Stimulated activated CD8-positive, alpha-beta memory T cell treated with anti-CD3 and anti-CD28 coated beads, Interleukin-12 subunit alpha, Interleukin-12 subunit beta, amount 100 ng/mL, for 4 hours (primary cell): ENCODE data around the gene ANKUB1.

ENCODE experiments used
- DNase-seq: peaks from one replicate; pipeline ENCODE4 v3.0.0-alpha.2; 2020; ENCODE audit warnings: low read depth

ANKUB1 gene

DNA sequence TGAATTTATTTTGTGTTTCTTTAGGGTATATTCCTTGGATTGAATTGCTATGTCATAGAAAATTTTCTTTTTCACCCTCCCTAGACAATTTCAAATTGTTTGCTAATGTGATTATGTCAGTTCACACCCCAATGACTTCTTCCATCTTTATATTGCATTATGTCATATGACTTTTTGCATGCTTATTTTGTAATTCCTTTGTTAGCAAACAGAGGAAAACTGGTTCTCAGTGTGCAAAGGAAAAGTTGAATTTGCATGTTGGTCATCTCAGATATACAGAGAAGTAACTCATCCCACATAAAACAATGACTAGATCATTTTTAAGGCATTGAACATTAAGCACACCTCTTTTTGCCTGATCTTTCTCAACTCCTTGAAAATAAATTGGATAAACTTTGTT, 17.3 kb upstream of the ANKUB1 start:
- no peak for DNase-seq

DNA sequence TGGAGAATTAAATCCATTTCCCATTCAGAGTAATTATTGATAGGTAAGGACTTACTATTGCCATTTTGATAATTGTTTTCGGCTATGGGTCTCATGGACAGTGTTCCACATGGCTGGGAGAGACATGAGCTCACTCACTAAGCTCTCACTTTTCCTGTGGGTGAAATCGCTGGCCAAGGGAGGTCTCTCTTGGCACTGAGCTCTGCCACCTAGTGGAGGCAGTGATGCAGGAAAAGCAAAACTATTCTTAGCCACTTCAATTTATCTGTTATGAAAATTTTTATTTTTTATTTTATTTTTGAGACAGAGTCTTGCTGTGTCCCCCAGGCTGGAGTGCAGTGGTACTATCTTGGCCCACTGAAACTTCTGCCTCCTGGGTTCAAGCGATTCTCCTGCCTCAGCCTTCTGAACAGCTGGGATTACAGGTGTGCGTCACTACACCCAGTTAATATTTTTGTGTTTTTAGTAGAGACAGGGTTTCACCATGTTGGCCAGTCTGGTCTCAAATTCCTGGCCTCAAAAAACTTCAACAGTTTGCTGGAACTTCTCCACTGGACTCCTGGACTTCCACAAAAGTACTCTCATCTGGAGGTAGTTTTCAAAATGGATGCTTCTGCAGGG, 16.0 kb upstream of the ANKUB1 start:
- peak; percentile 13 for DNase-seq

DNA sequence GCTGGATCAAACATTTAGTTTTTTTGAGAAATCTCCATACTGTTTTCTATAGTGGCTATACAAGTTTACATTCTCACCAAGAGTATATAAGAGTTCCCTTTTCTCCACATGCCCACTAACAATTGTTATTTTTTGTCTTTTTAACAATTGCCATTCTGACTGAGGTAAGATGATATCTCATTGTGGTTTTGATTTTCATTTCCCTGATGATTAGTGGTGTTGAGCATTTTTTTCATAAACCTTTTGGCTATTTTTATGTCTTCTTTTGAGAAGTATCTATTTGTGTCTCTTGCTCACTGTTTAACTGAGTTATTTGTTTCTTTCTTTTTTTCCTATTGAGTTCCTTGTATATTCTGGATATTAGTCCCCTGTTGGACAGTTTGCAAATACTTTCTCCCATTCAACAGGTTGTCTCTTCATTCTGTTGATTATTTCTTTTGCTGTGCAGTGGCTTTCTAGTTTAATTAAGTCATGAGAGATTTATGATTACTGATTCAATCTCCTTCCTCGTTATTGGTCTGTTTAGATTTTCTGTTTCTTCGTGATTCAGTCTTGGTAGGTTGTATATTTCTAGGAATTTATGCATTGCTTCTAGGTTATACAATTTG, 13.9 kb upstream of the ANKUB1 start:
- no peak for DNase-seq

DNA sequence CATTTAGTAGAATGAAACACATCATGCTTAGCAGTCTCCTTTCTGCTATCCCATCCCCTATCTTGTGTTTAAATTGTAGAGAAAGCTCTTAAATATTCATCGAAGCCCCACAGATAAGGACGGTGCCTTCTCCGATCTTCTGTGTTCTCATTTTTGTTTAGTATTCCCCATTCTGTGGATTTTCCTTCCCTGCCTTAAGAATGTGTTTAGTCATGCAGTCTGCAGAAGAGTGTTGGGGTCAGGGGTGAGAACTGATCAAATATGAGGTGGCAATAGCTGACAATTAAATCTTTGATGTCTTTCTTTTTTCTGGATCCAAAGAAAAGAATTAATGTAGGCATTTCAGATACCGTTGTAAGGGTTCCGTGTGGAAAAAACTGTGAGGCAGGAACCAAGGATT, 9.3 kb upstream of the ANKUB1 start:
- no peak for DNase-seq

DNA sequence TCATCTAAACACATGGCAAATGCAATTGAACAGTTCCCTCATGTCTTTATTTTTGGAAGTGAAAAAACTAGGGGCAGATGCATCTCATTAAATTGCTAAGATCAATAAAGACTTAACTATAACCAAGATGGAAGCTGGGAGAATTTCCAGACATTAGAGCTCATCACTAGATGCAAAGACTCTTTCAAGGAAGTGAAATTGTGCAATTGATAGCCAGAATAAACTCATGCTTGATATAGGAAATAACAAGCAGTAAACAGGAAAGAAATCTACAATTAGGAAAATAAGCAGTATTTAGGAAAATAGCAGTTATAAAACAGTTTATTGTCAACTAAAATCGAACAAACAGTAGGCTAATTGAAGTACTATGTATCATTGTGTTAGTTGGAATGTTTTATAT, 8.8 kb upstream of the ANKUB1 start:
- no peak for DNase-seq

DNA sequence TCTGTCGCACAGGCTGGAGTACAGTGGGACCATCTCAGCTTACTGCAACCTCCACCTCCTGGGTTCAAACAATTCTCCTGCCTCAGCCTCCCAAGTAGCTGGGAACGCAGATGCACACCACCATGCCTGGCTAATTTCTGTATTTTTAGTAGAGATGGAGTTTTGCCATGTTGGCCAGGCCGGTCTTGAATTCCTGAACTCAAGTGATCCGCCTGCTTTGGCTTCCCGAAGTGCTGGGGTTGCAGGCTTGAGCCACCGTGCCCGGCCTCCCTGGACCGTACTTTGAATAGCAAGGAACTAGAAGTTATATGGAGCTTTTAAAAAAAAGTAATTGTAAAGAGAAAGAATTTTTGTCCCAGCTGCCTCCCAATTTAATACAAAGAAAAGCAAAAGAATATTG, 8.3 kb upstream of the ANKUB1 start:
- no peak for DNase-seq

DNA sequence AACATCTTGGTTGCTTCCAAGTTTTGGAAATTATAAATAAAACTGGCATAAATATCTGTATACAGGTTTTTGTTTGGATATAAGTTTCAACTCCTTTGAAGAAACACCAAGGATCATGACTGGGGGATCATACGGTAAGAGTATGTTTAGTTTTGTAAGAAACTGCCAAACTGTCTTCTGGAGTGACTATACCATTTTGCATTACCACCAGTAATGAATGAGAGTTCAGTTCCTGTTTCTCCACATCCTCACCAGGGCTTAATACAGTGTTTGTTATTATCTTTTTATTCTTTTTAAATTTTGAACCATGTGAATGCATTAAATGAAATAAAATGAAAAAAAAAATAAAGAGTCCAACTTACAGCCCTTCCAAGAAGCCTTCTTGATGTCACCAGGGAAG, 3.7 kb upstream of the ANKUB1 start:
- DNase-seq = no peak

DNA sequence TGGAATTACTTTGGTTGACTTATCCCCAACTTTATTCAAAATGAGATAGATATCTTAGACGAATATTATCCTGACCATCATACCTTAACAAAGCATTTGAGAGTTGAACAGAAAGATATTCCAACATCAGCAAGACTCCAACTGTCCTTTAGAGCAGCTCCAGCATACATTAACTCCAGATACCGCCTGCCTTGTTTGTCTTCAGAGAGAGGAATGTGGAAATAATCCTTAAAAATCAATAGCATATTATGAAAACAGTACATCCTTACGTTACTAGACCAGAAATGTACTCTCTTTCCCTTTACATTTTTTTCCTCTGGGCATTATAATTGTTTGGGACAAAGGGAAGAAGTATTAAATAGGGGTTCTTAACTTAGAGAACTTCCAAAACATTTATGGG, 1.7 kb downstream of the ANKUB1 start:
- DNase-seq = no peak

DNA sequence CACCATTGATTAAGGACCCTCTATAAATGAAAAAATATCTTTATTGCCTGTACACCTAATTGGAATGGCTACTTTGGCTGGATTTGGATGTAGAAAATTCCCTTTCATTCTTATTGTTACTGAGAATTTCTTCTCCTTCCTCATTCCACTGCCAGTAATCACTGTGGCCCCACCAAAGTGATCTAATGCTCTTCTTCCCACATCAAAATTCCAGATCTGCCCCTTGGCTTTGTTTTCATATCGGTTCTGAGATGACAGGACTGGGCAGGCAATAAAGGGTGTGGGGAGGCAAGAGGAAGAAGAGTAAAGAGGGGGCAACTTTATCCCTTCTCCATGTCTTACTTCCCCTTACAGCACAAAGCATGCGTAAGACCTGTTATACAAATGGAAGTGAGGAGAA, 2.1 kb downstream of the ANKUB1 start:
- DNase-seq = no peak

DNA sequence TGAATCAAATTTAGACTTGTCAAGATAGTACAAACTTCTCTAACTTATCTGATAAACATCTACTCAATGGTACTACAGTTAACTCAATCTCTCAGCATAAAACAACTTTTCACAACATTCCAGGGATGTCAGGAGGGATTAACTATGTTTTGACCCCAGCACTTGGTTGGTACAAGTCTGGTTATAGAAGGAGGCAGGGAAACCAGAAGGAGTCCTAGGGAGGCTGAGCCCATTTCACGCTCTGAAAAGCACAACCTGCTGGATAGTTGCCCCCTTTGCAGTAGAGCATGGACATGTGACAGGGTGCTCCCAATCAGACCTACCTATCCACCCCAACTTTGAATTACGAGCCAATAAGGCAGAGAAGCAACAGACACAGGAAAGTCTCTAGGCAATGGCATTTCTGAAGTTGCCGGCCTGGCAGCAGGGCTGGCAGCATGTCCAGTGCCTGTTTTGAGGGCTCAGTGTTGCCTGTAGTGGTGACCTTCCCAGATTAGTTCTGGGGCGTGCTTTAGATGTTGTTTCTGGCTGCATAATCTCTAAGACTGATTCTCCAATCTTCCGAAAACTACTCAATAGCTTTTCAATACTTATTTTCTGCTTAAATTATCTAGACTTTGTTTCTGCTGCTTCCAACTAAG, 8.2 kb downstream of the ANKUB1 start:
- DNase-seq = no peak

DNA sequence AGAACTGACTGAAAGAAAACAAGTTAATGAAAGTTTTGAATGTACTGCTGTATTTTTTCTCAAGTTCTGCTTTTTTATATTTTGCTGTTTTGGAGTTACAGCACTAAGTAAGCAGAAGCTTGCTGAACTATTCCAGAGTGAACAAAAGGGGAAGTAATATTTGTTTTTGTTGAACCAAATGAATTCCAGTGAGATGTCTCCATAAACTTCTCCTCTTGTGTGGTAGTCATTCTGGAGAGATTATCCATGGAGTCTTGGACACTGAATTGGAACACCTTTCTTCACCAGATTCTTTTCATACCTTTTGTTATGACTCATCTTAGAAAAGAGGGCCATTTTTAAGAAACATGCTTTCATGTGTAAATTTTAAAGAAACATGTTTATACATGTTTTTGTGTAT, 8.8 kb downstream of the ANKUB1 start:
- DNase-seq = no peak

DNA sequence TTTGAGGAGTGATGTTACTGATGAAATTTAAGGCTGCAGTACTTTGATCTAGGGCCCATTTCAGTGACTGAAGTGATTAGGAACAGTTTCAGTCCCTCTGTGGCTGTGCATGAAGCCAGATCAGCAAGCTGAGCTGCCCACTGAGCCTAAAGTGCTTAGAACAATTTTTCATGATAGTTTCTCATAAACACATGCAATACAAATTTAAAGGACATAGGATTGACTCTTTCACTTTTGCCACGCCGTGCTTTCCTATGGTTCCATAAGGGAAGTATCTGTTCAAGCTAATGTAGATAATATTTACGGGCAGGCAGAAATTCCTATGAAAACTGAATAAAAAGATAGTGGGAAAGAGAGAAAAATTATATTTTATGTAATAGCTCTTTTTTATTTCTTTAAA, 10.6 kb downstream of the ANKUB1 start:
- no peak for DNase-seq

DNA sequence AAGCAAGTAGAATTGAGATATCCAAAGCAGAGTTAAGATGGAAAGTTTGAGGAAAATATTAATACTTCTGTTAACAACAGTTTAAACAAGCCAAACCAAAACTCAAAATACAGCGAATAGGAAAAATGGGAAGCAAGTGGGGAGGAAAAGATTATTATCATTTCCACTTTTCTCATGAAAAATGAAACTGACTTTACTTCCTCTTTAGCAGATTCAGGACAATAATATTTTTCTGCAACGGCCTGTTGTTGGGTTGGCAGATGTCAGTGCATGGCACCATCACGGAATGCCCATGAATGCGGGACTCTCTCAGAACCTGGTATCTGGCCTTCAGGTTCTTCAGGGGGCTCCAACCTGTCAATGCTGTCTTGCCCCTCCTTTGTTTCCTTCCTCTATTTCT, 11.1 kb downstream of the ANKUB1 start:
- DNase-seq = no peak

DNA sequence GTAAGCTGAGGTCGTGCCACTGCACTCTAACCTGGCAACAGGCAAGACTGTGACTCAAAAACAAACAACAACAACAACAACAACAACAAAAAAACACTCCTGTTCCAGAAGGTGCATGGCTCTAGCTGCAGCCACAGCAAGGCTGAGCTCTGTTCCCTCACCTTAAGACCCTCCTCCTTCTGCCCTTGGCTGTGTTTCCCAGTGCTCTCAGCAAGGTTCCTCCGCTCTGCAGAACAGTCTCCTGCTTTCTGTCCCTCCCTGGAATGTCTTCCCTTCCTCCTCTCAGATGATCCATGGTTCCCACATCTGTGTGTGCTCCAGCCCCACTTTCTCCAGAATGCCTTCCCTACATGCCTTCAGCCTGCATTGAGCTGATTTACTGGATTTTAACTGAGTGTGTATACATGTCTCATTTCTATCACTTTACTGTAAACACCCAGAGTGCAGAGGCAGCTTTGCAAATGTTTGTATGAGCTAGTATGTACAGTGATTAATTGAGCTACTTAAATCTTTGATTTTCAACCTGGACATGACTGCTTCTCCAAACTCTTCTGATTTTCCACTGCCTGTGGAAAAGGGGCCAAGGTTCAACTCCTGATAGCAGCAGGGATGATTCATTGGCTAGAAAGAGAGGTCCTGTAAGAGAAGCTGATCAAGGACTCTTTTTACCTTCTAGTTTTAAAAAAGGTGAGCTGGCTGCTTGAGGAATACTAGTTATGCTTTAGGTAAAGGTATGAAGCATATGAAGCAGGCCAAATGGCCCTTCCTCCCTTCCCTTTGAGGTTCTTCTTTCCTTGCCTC, 14.7 kb downstream of the ANKUB1 start:
- no peak for DNase-seq

DNA sequence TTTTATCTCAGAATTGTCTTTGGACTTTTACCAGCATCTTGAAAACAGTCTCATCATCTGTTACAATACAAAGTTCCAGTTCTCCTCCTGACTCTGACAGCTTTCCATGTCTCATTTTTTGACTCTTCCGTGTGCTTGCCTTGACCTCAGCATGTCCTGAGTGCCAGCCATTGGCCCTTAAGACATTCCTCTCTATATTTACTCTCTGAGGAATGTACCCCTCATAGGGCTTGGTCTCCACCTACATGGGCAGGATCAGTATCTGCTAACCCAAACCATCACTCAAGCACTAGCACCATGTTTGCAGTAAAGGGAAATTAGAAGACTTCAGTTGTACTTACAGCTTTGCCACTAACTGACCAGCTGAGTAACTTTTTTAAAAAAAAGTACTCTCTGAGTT, 16.2 kb downstream of the ANKUB1 start:
- no peak for DNase-seq

DNA sequence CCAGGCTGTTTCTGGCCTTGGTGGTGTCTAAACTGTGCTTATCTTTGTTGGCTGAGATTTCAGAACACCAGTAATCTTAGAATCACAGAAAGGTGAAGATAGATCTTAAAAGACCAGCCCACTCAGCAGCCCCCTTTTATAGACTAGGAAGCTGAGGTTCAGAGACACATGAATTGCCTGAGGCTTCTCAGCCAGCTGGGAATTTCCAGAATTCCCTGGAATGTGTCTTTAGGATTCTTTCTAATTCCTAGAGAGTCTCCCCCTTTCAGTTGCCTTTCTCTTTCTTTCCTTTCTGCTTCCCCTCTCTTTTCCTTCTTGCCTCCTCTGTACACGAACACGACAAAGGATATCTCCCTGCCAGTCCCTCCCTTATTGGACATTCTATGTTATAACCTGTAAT, 19.5 kb downstream of the ANKUB1 start:
- DNase-seq = no peak

DNA sequence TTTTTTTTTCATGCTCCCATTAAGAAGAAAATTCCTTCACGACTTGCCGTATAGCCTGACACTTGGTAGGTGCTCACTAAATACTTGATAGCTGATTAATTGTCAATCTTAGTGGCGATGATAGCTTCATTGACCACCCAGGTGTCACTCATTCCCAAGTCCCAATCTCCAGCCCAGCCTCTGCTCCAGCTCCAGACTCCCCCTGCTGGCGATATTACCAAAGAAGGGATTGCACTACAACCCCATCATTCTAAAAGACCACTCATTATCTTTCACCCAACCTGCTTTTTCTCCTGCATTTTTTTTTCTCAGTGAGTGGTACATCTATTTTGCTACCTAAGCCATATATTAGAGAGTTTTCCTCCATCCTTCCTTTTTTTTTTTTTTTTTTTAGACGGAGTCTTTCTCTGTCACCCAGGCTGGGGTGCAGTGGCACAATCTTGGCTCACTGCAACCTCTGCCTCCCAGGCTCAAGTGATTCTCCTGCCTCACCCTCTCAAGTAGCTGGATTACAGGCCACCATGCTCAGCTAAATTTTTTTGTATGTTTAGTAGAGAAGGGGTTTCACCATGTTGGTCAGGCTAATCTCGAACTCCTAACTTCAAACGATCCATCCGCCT, 20.6 kb downstream of the ANKUB1 start:
- DNase-seq = no peak

DNA sequence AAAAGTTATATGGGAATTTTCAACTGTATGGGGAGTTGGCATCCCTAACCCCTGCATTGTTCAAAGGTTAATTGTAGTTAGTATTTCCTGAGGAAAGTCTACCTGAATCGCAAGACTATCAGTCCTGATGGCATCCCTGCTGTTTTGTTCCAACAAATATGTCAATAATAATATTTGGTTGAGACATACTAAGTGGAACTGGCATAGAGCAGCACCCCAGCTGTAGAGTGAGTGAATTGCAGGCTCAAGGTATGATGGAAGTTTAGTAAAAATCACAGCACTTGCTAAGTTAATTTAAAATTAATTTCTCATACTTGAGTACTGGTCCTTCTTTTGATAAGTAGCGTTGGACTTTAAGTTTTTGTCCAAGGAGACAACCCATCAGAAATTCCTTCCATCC, 22.1 kb downstream of the ANKUB1 start:
- no peak for DNase-seq

DNA sequence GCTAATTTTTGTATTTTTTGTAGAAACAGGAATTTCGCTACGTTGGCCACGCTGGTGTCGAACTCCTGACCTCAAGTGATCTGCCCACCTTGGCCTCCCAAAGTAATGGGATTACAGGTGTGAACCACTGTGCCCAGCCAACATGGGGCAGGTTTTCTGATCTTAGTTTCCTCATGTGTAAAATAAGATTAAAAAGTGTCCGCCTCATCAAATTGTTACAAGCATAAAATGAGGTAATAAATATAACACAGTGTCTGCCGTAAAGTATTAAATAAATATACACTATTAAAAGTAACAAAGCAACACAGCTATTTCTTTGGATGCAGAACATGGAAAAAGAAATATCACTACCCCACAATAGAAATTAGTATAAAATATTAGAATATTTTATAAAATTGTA, 23.6 kb downstream of the ANKUB1 start:
- no peak for DNase-seq

DNA sequence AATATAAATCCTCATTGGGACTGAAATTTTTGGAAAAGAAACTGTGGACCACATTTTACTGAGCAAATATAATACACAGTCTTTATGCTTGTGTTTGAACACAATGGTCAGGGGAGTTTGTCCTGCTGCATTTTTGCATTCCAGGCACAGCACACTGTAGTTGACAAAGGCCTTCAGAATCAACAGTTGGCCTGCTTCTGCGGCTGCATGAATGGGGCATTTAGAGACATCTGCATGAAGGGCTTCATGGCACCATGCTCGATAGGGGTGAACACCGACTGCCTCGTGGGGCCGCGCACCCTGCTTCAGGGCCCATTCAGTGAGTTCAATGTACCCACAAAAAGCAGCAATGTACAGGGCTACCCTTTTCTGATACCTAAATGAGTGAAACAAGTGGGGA, 24.6 kb downstream of the ANKUB1 start:
- DNase-seq = no peak

DNA sequence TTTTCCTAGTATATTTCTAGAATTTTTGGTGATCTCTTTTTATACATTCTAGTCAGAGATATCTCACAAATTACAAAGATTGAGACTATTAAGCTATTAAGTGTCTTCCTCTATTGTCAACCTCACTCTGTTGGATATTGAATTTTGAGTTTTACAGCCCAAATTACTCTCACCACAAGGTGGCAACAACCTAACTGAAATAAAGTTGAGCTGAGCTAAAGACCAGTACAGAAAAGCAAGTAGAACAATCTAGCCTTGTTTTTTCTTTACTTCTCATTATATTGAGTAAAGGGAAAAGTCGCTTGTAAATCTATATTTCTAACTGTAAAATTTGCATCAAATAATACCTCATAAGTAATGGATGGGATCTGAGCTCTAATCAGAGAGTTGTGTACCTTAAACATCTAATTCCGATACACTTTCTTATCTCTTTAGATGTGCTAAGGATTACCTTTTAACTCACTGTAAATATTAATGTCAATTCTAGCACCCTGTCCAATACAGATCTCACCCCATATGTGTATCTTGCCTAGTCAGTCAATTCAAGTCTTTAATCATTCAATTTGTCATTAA, 26.5 kb downstream of the ANKUB1 start:
- no peak for DNase-seq

DNA sequence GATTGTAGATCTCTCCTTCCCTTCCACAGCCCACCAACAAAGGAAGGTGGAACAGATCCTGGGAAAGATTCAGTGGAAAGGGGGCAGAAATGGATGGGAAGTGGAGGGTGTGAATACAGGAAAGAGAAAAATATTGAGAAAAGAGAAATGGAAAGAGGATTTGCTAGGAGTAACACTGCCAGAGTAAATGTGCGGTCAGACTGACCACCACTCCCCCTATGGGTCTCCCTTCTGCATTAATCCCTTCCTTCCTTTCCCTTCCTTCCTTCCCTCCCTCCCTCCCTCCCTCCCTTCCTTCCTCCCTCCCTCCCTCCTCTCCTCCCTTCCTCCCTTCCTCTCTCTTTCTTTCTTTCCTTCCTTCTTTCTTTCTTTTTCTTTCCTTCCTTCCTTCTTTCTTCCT, 28.1 kb downstream of the ANKUB1 start:
- DNase-seq = no peak
